GM18508 (cell line): Measurements from ENCODE around the gene GPC1.

Experiments used
- ATAC-seq: cut with Tn5 transposase; IDR thresholded peaks from one replicate; pipeline ENCODE4 v1.9.1; 2021; ENCODE audit warnings: moderate number of reproducible peaks; ENCODE audit not compliant: insufficient read depth, unreplicated experiment

The GPC1 gene

DNA sequence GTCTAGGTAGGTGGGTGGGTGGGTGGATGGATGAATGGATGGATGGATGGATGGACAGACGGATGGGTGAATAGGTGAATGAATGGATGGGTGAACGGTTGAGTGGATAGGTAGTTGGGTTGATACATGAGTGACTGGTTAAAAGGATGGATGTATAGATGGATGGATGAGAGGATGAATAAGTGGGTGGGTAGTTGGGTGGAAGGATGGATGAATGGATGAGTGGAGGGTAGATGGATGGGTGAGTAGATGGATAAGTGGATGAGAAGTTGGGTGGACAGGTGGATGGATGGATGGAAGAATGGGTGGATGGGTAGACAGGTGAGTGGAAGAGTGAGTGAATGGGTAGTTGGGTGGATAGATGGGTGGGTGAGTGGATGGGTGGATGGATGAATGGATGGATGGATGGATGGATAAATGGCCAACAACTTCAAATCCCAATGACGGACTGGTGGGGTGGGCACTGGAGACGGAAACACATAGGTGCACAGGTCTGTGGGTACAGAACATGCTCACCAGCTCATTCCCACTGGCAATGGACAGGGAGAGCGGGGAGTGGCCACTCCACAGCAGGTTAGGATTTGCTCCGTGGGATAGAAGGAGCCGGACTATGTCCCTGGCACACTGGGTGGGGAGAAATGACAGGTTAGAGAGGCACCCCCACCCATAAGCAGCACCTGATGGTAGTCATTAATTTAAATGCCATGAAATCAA lies 73.5 kb downstream of the GPC1 start:
- no peak for ATAC-seq

DNA sequence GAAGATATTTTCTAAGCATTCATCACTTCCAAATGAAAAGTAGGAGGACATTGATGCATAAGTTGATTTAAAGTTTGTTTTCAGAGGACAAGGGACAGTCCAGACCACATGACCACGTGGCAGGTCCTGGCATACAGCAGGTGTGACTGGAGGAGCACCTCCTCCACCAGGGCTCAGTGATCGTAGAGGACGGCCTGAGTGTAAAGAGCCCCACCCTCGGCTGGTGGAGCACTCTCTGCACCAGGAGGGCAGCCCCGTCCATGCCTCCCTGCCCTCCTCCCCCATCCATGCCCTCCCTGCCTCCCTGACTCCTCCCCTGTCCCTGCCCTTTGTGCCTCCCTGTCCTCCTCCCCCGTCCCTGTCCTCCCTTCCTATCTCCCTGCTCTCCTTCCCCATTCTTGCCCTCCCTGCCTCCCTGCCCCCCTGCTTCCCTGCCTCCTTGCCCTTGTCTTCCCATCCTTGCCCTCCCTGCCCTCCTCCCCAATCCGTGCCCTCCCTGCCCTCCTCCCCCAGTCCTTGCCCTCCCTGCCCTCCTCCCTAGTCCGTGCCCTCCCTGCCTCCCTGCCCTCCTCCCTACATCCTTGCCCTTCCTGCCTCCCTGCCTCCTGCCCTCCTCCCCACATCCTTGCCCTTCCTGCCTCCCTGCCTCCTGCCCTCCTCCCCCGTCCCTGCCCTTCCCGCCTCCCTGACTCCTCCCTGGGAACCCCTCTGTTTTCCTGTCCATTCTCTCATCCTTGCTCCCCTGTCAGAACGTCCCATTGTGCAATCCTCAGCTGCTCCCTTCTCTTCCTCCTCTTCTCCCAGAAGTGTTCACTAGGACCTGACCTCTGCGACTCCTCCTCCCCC lies 74.4 kb downstream of the GPC1 start:
- ATAC-seq, result no peak

DNA sequence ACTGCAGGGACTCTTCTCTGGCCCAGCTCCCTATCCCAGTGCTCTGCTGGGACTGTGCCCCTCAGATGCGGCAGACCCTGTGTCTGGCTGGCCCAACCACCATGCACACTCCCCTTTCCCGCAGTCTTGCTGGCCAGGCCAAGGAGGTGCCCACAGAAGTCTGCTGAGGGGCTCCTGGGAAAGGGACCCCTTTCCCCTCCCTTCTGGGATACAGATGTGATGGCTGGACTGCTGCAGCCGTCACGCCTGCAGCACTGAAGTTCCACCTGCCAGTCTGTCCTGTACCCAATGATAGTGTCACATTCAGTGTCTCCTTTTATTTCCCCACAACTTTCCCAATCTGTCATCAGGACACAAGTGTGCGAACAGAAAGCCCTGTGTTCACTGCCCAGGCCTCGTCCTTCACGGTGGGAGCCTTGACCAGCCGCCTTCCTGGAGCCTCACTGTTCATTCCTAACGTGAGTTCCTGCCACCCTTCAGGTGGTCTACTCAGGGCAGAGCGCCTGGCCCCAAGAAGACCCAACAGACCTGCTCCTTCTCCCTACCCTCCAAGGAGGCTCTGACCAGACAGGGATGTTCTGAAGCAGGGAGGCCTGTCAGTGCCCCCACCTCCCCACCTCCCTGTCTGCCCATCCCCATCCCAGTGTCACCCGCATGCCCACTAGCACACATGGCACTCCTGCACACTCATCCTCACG lies 75.2 kb downstream of the GPC1 start:
- no peak for ATAC-seq

DNA sequence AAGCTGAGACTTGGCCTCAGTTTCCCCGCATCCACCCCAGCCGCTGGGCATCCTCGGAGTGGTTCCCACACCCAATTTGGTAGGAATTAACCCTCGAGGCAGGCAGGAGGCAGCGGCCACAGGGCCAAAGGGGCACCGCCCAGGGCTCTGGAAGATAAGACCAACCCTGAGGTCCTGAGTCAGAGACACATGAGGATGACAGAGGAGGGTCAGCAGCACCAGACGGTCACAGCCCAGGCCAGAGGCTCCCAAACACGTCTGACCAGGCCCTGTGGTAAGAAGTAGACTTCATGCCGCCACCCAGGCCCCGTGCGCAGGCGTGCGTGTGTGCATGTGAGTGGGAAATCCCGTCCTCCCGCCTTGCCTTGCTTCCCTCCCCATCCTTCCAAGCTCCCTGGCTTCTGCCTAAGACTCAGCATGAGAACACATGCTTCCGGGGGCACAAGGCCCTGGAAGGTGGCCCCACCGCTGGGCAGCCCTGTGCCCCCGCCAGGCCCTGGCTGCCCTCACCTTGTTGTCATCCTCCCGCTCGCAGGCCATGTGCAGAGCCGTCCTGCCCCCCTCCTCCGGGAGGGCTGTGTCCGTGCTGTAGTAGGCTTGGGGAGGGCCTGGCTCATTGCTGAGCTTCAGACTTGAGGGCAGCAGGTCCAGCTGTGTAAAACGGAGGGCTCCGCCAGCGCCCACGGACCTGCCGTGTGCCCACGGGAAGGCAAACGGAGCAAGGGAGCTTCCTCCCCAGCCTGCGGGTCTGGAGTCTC lies 76.1 kb downstream of the GPC1 start:
- ATAC-seq, result no peak

DNA sequence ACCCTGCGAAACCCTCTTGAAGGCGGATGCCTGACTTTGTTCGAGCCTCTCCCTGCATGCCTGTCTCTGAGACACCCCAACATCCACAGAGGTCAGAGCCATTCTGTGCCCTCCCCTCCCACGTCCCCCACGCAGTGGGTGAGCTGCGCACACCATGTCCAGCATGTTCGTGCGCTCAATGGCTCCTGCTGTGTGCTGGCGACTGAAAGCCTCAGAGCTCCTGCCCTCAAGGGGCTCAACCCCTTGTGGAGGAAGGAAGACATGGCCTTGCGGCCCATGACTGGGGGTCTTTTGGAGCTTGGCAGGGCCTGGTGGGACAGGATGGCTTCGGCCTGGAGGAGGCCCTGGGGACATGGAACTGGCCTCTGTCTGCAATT lies 76.6 kb downstream of the GPC1 start:
- ATAC-seq, result no peak

DNA sequence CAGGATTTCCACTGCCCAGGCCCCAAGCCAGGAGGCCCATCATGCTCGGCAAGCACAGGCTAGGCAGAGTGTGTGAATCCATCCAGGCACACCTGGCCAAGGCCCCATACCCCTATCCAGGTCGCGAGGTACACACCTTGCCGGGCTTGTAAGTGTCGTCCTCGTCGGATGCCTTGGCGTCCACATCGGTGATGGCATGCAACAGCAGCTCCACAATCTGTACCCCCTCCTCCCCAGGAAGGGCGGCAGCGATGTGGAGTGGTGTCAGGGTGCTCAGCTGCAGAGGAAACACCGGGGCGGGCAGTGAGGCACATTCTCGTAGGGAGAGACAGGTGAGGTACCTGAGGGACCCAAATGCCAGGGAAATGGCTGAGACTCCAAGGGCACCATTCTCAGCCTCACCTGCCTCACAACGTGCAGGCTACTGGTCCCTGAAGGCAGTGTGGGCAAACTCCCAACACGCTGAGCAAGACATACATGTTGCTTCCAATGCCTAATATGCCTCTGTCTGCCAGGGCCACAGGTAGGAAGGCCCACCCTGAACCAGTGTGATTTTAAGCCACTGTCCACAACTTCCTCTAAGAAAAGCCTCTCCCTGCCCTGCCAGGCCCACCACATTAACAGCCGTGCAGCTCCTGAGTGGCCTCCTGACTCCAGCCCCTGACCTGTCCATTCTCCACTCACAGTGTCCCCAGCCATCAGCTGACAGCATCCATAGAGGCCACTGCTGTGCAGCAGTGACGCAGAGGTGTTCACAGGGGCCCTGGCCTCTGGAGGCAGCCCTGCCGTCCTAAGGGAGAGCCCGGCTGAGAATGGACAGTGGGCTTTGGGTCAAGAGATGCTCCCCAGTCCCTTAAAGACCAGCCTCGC lies 77.4 kb downstream of the GPC1 start:
- no peak for ATAC-seq

DNA sequence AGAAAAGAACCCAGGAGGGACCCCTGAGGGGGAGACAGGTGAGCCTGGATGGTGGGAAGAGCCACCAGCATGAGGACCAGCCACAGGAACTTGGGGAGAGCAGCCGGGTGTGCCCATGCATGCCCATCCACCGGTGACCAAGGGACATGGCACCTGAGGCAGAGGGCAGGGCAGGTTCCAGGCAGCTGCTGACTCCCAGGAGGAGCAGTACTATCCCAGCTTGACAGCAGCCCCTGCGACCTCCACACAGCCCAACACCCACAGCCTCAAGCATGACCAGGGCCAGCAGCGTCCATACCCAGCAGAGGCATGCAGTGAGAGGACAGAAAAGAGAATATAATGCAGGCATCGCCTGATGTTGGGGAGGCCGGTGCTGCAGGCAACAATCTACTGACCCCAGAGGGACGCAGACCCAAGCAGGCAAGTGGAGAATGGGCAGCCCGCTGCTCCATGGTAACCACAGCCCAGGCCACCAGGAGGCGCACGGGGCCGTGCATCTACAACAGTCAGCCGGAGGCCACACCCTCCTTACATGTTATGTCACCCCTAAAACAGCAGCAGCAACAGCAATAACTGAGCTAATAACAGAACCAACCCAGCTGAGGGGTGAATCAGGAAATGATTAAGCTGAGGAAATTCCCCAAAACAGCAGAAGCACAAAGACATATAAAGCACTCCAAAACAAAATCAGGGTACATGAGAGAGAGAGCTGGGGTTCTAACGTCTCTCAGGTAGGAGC lies 78.3 kb downstream of the GPC1 start:
- peak; percentile 72 for ATAC-seq

DNA sequence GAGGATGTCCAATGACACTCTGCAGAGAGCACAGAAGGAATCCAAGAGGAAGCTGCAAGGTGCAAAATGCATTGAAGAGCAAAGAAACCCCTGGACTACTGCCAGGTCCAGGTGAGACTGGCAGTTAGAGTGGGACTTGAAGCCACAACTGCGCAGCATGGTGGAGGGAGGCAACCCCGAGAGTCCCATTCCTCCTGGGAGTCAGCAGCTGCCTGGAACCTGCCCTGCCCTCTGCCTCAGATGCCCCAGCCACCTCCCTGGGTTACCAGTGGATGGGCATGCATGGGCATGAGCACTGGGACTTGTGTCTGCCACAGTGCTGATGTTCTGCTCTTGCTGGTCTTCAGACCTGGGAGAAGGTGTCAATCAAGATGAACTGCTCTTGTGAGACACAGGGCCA lies 79.2 kb downstream of the GPC1 start:
- no peak for ATAC-seq

DNA sequence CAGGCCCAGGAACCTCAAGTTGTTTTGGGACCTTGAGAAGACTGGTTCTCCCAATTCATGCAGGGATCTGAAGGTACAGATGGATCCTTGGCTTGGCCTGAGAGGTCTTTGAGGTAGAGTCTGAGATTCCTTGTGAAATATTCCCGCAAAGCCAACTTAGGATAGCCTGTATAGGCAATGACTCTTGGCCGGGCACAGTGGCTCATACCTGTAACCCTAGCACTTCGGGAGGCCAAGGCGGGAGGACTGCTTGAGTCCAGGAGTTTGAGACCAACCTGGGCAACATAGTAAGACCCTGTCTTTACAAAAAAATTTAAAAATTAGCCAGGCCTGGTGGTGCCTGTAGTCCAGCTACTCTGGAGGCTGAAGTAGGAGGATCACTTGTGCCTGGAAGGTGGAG lies 81.9 kb downstream of the GPC1 start:
- no peak for ATAC-seq
